ENCODE measurements around the gene CCDC24.

The CCDC24 gene

DNA sequence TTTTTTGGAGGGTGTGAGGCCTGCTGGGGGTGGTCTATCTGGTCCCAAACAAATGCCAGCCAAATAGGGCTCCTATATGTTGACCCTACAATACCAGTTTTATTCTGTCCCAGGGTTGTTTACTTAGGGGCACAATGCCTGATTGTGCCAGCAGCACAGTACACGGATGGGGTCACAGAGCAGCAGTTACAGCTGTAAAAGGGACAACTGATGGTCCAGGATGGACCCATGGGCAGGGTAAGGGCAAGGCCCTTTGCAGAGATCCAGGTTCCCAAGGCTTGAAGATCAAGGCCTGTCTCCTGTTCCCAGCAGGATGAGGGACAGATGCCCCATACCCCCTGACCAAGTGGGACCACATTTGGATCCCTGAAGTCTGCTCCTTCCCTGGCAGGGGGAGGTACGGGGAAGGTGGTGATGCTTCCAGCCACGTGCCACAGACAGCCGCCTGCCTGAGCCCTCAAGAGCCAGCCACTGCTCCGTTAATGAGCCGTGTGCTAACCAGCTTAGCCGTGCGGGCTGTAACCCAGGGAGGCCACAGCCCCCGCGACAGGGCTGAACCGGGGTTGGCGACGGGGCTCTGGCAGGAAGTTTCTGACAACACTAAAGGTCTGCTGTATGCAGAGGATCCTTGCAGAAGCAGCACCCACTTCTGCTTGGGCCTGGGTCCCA, 21.7 kb downstream of the CCDC24 start:
- TF ChIP-seq, protein P1, sequence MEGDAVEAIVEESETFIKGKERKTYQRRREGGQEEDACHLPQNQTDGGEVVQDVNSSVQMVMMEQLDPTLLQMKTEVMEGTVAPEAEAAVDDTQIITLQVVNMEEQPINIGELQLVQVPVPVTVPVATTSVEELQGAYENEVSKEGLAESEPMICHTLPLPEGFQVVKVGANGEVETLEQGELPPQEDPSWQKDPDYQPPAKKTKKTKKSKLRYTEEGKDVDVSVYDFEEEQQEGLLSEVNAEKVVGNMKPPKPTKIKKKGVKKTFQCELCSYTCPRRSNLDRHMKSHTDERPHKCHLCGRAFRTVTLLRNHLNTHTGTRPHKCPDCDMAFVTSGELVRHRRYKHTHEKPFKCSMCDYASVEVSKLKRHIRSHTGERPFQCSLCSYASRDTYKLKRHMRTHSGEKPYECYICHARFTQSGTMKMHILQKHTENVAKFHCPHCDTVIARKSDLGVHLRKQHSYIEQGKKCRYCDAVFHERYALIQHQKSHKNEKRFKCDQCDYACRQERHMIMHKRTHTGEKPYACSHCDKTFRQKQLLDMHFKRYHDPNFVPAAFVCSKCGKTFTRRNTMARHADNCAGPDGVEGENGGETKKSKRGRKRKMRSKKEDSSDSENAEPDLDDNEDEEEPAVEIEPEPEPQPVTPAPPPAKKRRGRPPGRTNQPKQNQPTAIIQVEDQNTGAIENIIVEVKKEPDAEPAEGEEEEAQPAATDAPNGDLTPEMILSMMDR (IDR thresholded peaks at IDR 0.05; ENCODE audit: control insufficient read depth, insufficient read depth, low read depth, low read length, missing control alignments): no peak
- DNase-seq (ENCODE audit: low read depth): no peak
- no peak overlapping the region for H3K4me3 ChIP-seq (ENCODE audit: control insufficient read depth, low read depth, low read length)

DNA sequence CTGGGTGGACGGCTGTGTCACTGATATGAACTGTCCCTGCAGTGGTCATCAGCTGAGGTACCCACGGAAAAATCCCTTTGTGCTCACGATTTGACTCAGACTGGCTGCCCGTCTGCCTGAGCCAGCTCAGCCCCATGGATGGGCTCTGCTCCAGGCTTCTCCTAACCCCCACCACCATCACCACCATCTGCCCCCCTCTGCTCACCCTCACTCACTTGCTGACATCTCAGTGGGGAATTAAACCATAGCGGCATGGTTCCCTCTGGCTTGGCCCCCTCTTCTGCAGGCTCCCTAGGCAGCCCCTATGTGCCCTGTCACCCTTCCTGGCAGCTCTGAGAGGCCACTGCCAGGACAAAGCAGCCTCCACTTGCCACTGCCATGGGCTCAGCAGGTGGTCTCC, 22.6 kb downstream of the CCDC24 start:
- DNase-seq (ENCODE audit: low read depth): no peak
- TF ChIP-seq, protein P1 (IDR thresholded peaks at IDR 0.05; ENCODE audit: control insufficient read depth, insufficient read depth, low read depth, low read length, missing control alignments): no peak
- H3K4me3 ChIP-seq (ENCODE audit: control insufficient read depth, low read depth, low read length): no peak overlapping the region

DNA sequence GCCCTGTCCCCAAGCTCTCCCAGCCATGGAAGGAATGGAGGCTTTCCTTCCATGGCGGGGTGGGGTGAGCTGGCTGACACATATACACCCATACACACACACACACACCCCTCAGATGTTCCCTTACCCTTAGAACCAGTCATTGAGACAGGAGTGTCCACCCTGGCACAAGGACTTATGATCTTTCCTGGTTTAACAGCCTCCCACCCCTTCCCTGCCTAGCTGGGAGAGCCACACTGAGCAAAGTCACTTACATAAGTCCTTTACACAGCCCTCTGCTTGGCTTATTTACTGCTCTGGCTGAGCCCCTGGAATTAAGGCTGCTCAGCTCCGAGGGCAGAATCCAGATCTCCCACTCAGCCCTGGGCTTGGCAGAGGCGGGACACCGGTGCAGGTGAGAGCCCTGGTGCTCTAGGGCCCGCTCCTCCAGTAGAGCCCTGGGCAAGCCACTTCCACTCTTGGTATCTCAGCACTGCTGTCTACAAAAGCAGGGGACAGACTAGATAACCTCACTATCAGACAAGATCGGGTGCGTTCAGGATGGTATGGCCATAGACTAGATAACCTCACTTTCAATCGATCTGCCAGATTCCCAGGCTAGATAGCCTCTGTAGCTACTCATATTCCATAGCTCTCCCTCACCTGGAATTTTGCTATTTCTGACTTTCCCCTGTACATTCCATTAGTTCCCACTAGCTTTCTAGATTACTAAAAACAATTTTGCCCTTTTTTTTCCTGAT, 23.1 kb downstream of the CCDC24 start:
- TF ChIP-seq, protein P1 (IDR thresholded peaks at IDR 0.05; ENCODE audit: control insufficient read depth, insufficient read depth, low read depth, low read length, missing control alignments): no peak
- no peak for DNase-seq (ENCODE audit: low read depth)
- no peak overlapping the region for H3K4me3 ChIP-seq (ENCODE audit: control insufficient read depth, low read depth, low read length)

DNA sequence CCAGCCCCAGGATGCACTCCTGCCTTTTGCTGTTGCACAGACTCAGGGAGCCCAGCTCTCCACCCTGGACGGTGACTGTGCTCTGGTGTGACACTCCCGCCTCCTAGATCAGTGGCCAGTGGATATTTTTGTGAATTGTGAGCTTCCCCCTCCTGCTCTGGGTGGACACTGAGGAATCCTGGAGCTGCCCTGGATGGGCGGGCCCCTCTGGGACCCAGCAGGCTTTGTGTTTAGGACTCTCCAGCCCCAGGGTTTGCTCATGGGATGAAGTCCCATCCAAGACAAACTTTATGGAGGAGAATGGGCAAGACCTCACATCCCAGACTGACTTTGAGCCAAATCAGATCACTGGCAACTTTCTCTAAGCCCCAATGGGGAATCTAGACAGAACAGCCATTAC, 23.8 kb downstream of the CCDC24 start:
- no peak for DNase-seq (ENCODE audit: low read depth)
- no peak overlapping the region for H3K4me3 ChIP-seq (ENCODE audit: control insufficient read depth, low read depth, low read length)
- TF ChIP-seq, protein P1 (IDR thresholded peaks at IDR 0.05; ENCODE audit: control insufficient read depth, insufficient read depth, low read depth, low read length, missing control alignments): no peak

DNA sequence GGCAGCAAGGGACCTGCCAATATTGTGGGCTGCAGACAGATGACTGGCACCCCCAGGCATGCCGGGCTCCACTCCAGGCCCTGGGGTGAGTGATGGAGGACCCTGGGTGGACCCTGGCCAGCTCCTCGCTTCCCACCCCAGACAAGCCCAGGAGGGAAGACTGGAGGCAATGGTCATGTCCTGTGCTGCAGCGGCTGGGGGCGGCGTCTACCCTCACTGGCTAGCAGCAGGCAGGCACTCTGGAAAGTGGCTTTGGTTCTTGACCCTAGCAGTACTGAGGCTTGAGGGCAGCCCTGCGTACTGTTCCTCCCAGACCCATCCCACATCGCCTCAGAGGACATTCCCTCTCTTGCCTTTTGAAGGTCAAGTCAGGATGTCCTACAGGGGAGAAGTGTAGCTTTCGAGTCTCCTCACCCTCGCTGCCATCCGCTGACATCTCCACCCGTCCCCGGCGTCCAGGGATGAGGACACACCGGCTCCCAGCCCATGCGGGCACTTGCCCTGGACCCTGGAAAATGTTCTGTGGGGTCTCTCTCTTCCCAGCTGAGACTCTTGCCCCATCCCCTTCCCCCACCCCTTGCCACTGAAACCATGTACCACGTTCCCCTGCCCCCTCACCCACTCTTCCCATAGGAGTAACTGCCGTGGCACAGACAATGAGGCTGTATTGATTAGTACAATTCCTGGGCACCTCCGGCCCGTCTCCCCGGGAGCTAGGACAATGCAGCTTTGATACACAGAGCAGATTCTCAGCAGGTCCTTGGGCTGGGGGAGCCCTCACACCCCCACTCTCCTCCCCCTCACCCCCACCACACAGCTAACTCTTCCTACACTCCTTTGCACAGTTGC, 24.9 kb downstream of the CCDC24 start:
- DNase-seq (ENCODE audit: low read depth): no peak
- TF ChIP-seq, protein P1 (IDR thresholded peaks at IDR 0.05; ENCODE audit: control insufficient read depth, insufficient read depth, low read depth, low read length, missing control alignments): no peak
- H3K4me3 ChIP-seq (ENCODE audit: control insufficient read depth, low read depth, low read length): no peak overlapping the region

DNA sequence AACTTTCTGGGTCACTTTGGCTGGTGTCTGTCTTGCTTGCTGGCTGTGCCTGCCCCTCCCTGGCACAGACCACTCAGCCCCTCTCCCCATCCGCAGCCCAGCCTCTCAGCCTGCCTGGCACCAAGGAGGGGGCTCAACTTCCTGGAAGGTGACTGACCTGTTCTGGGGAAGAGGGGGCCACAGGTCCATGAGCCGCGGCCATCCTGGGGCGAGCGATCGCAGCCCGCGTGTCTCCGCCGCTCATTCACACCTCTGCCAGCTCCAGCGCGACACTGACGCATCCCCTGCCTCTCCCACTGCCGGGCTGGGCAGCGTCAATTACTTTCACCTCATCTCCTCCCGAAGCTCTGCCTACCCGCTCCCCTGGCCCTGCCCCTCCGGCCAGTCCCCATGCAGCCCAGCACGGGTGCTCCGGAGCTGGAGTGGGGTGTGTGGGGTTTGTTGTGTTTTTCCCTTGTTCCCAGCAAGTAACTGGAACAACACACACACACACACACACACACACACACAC, 25.5 kb downstream of the CCDC24 start:
- no peak overlapping the region for H3K4me3 ChIP-seq (ENCODE audit: control insufficient read depth, low read depth, low read length)
- TF ChIP-seq, protein P1 (IDR thresholded peaks at IDR 0.05; ENCODE audit: control insufficient read depth, insufficient read depth, low read depth, low read length, missing control alignments): no peak
- no peak for DNase-seq (ENCODE audit: low read depth)
